GM23338 (cell line): Measurements from ENCODE around the gene EPHB3. TPM values are rescaled to one million over a fixed set of nuclear protein-coding genes. Genes with fewer than 3 reads are reported as not detected.

Experiments used
- ATAC-seq: fragments of 200-7000 bp; cut with Tn5 transposase; 3 replicates; pipeline ENCODE4 v1.9.1; 2020
- DNase-seq: peaks from one replicate; pipeline ENCODE4 v3.0.0-alpha.2; 2015; ENCODE audit warnings: low spot score
- H2AFZ ChIP-seq: fragments of 200-600 bp; sonication (generic); 2 replicates; pipeline ENCODE4 v1.8.0; 2016; ENCODE audit warnings: antibody characterized with exemption, mild to moderate bottlenecking, moderate library complexity
- H3F3A ChIP-seq: fragments of 200-600 bp; sonication (generic); replicated peaks from 2 replicates; pipeline ENCODE4 v1.8.0; 2017; ENCODE audit warnings: antibody characterized with exemption, mixed run types, low read depth
- H3K27ac ChIP-seq: fragments of 200-600 bp; sonication (generic); 2 replicates; pipeline ENCODE4 v1.6.1; 2016; ENCODE audit warnings: low read depth
- H3K27me3 ChIP-seq: fragments of 200-600 bp; sonication (generic); 2 replicates; pipeline ENCODE4 v1.8.0; 2016; ENCODE audit warnings: mild to moderate bottlenecking, mixed run types, moderate library complexity; ENCODE audit not compliant: insufficient read depth
- H3K36me3 ChIP-seq: fragments of 200-600 bp; sonication (generic); 2 replicates; pipeline ENCODE4 v1.8.0; 2016; ENCODE audit warnings: mild to moderate bottlenecking; ENCODE audit not compliant: insufficient read depth
- H3K4me1 ChIP-seq: fragments of 200-600 bp; sonication (generic); 2 replicates; pipeline ENCODE4 v1.8.0; 2016; ENCODE audit warnings: mild to moderate bottlenecking, moderate library complexity; ENCODE audit not compliant: insufficient read depth
- H3K4me2 ChIP-seq: fragments of 200-600 bp; sonication (generic); 2 replicates; pipeline ENCODE4 v1.7.1; 2017; ENCODE audit warnings: mixed run types
- H3K4me3 ChIP-seq: fragments of 200-600 bp; sonication (generic); 2 replicates; pipeline ENCODE4 v1.6.1; 2016; ENCODE audit warnings: mixed run types
- H3K79me2 ChIP-seq: fragments of 200-600 bp; sonication (generic); replicated peaks from 2 replicates; pipeline ENCODE4 v1.8.0; 2017; ENCODE audit warnings: mild to moderate bottlenecking; ENCODE audit not compliant: insufficient read depth
- H3K9me2 ChIP-seq: fragments of 200-600 bp; sonication (generic); 2 replicates; pipeline ENCODE4 v1.8.0; 2017; ENCODE audit not compliant: insufficient read depth
- H4K20me1 ChIP-seq: fragments of 200-600 bp; sonication (generic); replicated peaks from 2 replicates; pipeline ENCODE4 v1.8.0; 2017; ENCODE audit warnings: mild to moderate bottlenecking; ENCODE audit not compliant: insufficient read depth
- H3K27ac Mint-ChIP-seq: 2 replicates; pipeline ENCODE4 v1.8.0; 2020; ENCODE audit warnings: inconsistent platforms, mild to moderate bottlenecking, moderate library complexity, mixed read lengths
- H3K27me3 Mint-ChIP-seq: 3 replicates; pipeline ENCODE4 v1.8.0; 2022; ENCODE audit warnings: low read depth, mild to moderate bottlenecking, moderate library complexity, mixed read lengths, inconsistent platforms; ENCODE audit not compliant: insufficient read depth, poor library complexity
- H3K36me3 Mint-ChIP-seq: 3 replicates; pipeline ENCODE4 v1.8.0; 2021; ENCODE audit warnings: low read depth, mild to moderate bottlenecking, inconsistent platforms, moderate library complexity, mixed read lengths
- H3K4me1 Mint-ChIP-seq: 3 replicates; pipeline ENCODE4 v1.8.0; 2020; ENCODE audit warnings: mild to moderate bottlenecking, inconsistent platforms, mixed read lengths
- H3K4me3 Mint-ChIP-seq: 3 replicates; pipeline ENCODE4 v1.8.0; 2021; ENCODE audit warnings: moderate library complexity, mild to moderate bottlenecking, inconsistent platforms, mixed read lengths
- H3K9me3 Mint-ChIP-seq: 3 replicates; pipeline ENCODE4 v1.8.0; 2020; ENCODE audit warnings: moderate library complexity, mild to moderate bottlenecking, inconsistent platforms, mixed read lengths
- CREB1 ChIP-seq: fragments of 250-450 bp; sonication (Bioruptor Pico); IDR thresholded peaks from 2 replicates; pipeline ENCODE4 v1.5.0; 2020; ENCODE audit warnings: low read depth, mild to moderate bottlenecking, moderate library complexity
- EZH2 ChIP-seq: fragments of 200-600 bp; sonication (generic); IDR thresholded peaks from one replicate; pipeline ENCODE4 v1.8.0; 2017; ENCODE audit warnings: antibody characterized with exemption, mild to moderate bottlenecking, low read depth; ENCODE audit not compliant: unreplicated experiment
- EZH2phosphoT487 ChIP-seq: fragments of 200-600 bp; sonication (generic); IDR thresholded peaks from one replicate; pipeline ENCODE4 v1.8.1; 2018; ENCODE audit warnings: antibody characterized with exemption; ENCODE audit not compliant: unreplicated experiment
- NANOG ChIP-seq: IDR thresholded peaks from 2 replicates; pipeline ENCODE4 v1.6.1; 2016; ENCODE audit warnings: antibody characterized with exemption, borderline replicate concordance
- POLR2AphosphoS5 ChIP-seq: IDR thresholded peaks from 2 replicates; pipeline ENCODE4 v1.6.1; 2016; ENCODE audit warnings: antibody characterized with exemption, low read depth
- polyA plus RNA-seq: library from polyadenylated mRNA; unstranded; fragments of >200 nt; fragmentation: Nextera tagmentation; extraction: Ambion mirVana; gene quantifications from 2 replicates; pipeline ENCODE4 v1.2.1, GENCODE V29; 2016
- total RNA-seq: library from RNA; depleted of rRNA; stranded (reverse); fragments of >200 nt; shearing (Covaris generic); gene quantifications from 2 replicates; pipeline ENCODE4 v1.2.3, GENCODE V29; 2014
- TF ChIP-seq, protein P1 (sequence below): IDR thresholded peaks from 2 replicates; pipeline ENCODE4 v1.6.1; 2016; ENCODE audit warnings: antibody characterized with exemption
- TF ChIP-seq, protein P2 (sequence below): fragments of 250-450 bp; sonication (Bioruptor Pico); IDR thresholded peaks from 2 replicates; pipeline ENCODE4 v1.5.0; 2020; ENCODE audit warnings: mild to moderate bottlenecking, moderate library complexity

Gene EPHB3
- total and polyA plus RNA-seq, 2 experiments from 2014 or later = 0.57 to 2.0 TPM

DNA sequence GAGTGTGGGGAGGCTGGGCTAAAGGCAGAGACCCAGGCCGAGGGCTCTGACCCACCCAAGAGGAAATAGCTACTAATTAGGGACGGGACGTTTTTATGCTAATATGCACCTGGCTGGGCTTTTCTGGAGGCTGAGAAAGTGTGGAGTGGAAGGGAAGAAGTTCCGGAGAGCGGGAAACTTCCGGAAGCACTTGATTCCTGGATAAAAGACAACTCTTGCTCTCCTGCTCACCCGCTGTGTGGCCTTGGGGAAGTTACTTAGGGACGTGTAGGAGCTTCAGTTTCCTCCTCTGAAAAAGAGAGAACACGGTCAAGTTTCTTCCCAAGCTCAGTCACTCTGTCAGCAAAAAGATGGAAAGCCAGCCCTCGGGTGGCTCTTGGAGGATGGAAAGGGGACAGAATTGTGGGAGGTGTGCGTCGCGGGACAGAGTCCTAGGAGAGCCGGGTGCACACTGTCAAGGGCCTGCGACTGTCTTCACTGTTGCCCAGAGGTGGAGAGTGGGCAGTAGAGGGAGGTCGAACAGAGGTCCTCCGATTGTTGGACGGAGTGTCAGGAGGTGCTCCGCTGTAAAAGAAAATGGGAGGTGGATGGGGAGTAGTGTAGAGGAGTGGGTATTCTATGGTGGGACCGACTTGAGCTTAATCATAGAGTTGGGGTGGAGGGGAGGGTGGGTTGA, 43.2 kb downstream of the EPHB3 start:
- H3K36me3 ChIP-seq = no peaks in the 10 kb centered on the region
- peaks cover 31% of the 10 kb centered on the region for H3K4me1 ChIP-seq
- H3K79me2 ChIP-seq = no peaks in the 10 kb centered on the region
- H3F3A ChIP-seq = peaks cover 23% of the 10 kb centered on the region
- peak overlapping the region; percentile 69 for H3K4me3 Mint-ChIP-seq
- peaks cover 32% of the 10 kb centered on the region for H3K4me1 Mint-ChIP-seq
- H3K27ac ChIP-seq = no peak overlapping the region
- ATAC-seq = peak; percentile 52
- H3K9me2 ChIP-seq = no peaks in the 10 kb centered on the region
- H3K27me3 ChIP-seq = peaks cover 100% of the 10 kb centered on the region
- H3K27me3 Mint-ChIP-seq = peaks cover 64% of the 10 kb centered on the region
- H3K4me2 ChIP-seq = peak overlapping the region; percentile 93
- no peaks in the 10 kb centered on the region; the same call in 2 of the 3 replicates for H3K9me3 Mint-ChIP-seq
- no peaks in the 10 kb centered on the region for H3K36me3 Mint-ChIP-seq
- peak overlapping the region; percentile 72 for H3K4me3 ChIP-seq
- TF ChIP-seq EZH2 (peak; percentile 17), CREB1 (CRISPR knock-in tag) (no peak), EZH2phosphoT487 (no peak), POLR2AphosphoS5 (peak; percentile 43; the same call in 1 of the 2 replicates), NANOG (peak; percentile 71)
- TF ChIP-seq, protein P1, sequence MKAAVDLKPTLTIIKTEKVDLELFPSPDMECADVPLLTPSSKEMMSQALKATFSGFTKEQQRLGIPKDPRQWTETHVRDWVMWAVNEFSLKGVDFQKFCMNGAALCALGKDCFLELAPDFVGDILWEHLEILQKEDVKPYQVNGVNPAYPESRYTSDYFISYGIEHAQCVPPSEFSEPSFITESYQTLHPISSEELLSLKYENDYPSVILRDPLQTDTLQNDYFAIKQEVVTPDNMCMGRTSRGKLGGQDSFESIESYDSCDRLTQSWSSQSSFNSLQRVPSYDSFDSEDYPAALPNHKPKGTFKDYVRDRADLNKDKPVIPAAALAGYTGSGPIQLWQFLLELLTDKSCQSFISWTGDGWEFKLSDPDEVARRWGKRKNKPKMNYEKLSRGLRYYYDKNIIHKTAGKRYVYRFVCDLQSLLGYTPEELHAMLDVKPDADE = peak; percentile 41; the same call in 1 of the 2 replicates
- TF ChIP-seq, protein P2, sequence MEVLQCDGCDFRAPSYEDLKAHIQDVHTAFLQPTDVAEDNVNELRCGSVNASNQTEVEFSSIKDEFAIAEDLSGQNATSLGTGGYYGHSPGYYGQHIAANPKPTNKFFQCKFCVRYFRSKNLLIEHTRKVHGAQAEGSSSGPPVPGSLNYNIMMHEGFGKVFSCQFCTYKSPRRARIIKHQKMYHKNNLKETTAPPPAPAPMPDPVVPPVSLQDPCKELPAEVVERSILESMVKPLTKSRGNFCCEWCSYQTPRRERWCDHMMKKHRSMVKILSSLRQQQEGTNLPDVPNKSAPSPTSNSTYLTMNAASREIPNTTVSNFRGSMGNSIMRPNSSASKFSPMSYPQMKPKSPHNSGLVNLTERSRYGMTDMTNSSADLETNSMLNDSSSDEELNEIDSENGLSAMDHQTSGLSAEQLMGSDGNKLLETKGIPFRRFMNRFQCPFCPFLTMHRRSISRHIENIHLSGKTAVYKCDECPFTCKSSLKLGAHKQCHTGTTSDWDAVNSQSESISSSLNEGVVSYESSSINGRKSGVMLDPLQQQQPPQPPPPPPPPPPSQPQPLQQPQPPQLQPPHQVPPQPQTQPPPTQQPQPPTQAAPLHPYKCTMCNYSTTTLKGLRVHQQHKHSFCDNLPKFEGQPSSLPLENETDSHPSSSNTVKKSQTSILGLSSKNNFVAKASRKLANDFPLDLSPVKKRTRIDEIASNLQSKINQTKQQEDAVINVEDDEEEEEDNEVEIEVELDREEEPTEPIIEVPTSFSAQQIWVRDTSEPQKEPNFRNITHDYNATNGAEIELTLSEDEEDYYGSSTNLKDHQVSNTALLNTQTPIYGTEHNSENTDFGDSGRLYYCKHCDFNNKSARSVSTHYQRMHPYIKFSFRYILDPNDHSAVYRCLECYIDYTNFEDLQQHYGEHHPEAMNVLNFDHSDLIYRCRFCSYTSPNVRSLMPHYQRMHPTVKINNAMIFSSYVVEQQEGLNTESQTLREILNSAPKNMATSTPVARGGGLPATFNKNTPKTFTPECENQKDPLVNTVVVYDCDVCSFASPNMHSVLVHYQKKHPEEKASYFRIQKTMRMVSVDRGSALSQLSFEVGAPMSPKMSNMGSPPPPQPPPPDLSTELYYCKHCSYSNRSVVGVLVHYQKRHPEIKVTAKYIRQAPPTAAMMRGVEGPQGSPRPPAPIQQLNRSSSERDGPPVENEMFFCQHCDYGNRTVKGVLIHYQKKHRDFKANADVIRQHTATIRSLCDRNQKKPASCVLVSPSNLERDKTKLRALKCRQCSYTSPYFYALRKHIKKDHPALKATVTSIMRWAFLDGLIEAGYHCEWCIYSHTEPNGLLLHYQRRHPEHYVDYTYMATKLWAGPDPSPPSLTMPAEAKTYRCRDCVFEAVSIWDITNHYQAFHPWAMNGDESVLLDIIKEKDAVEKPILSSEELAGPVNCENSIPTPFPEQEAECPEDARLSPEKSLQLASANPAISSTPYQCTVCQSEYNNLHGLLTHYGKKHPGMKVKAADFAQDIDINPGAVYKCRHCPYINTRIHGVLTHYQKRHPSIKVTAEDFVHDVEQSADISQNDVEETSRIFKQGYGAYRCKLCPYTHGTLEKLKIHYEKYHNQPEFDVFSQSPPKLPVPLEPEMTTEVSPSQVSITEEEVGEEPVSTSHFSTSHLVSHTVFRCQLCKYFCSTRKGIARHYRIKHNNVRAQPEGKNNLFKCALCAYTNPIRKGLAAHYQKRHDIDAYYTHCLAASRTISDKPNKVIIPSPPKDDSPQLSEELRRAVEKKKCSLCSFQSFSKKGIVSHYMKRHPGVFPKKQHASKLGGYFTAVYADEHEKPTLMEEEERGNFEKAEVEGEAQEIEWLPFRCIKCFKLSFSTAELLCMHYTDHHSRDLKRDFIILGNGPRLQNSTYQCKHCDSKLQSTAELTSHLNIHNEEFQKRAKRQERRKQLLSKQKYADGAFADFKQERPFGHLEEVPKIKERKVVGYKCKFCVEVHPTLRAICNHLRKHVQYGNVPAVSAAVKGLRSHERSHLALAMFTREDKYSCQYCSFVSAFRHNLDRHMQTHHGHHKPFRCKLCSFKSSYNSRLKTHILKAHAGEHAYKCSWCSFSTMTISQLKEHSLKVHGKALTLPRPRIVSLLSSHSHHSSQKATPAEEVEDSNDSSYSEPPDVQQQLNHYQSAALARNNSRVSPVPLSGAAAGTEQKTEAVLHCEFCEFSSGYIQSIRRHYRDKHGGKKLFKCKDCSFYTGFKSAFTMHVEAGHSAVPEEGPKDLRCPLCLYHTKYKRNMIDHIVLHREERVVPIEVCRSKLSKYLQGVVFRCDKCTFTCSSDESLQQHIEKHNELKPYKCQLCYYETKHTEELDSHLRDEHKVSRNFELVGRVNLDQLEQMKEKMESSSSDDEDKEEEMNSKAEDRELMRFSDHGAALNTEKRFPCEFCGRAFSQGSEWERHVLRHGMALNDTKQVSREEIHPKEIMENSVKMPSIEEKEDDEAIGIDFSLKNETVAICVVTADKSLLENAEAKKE (CRISPR knock-in tag) = 0 out of 2 replicates have a peak, but pooled peaks have one; percentile 21
- H3K27ac Mint-ChIP-seq = no peak overlapping the region
- H2AFZ ChIP-seq = no peak overlapping the region; the same call in 1 of the 2 replicates
- peak; percentile 94 for DNase-seq
- peaks cover 6% of the 10 kb centered on the region; the same call in 1 of the 2 replicates for H4K20me1 ChIP-seq
